IMR-90 (cell line): Measurements from ENCODE around the gene ARSA. TPM values are rescaled to one million over a fixed set of nuclear protein-coding genes. Genes with fewer than 3 reads are reported as not detected.

Source experiments
- ATAC-seq: fragments of 200-7000 bp; cut with Tn5 transposase; 2 replicates; pipeline ENCODE4 v1.9.1; 2020; ENCODE audit warnings: low read depth, mild to moderate bottlenecking, moderate library complexity
- BruUV-seq: library from RNA; stranded (reverse); fragments of 400-500 nt; replicated peaks from 2 replicates; lab custom pipeline; 2021; lab: Mats Ljungman, UMichigan
- CTCF ChIA-PET: fragments of 300-600 bp; formaldehyde crosslinking; extraction: SDS; loops from one replicate; lab custom pipeline; 2021; ENCODE audit warnings: antibody characterized with exemption; lab: Yijun Ruan, JAX
- POLR2A ChIA-PET: fragments of 300-600 bp; sonication (Branson Sonifier 250); formaldehyde crosslinking; loops from one replicate; lab custom pipeline; 2022; ENCODE audit warnings: antibody characterized with exemption; ENCODE audit not compliant: unreplicated experiment; lab: Charles Lee
- DNase-seq: peaks from one replicate; pipeline ENCODE4 v3.0.0; 2013
- H2AFZ ChIP-seq: replicated peaks from 2 replicates; pipeline ENCODE3; 2013; ENCODE audit warnings: low read length, mild to moderate bottlenecking; ENCODE audit not compliant: poor library complexity
- H2AK5ac ChIP-seq: 2 replicates; pipeline ENCODE4 v1.6.1; 2013; ENCODE audit warnings: low read depth, low read length, inconsistent platforms
- H2AK9ac ChIP-seq: replicated peaks from 2 replicates; pipeline ENCODE3; 2013; ENCODE audit warnings: mild to moderate bottlenecking, low read depth, low read length, moderate library complexity; ENCODE audit not compliant: poor library complexity
- H2BK120ac ChIP-seq: 2 replicates; pipeline ENCODE4 v1.6.1; 2013; ENCODE audit warnings: low read depth, low read length, inconsistent platforms
- H2BK15ac ChIP-seq: 3 replicates; pipeline ENCODE4 v1.6.1; 2013; ENCODE audit warnings: low read depth, low read length, inconsistent platforms
- H2BK20ac ChIP-seq: 2 replicates; pipeline ENCODE4 v1.6.1; 2013; ENCODE audit warnings: low read depth, mild to moderate bottlenecking, inconsistent platforms, low read length, moderate library complexity
- H2BK5ac ChIP-seq: 2 replicates; pipeline ENCODE4 v1.6.1; 2013; ENCODE audit warnings: mild to moderate bottlenecking, low read depth, low read length, inconsistent platforms; ENCODE audit not compliant: poor library complexity, severe bottlenecking
- H3K14ac ChIP-seq: replicated peaks from 2 replicates; pipeline ENCODE4 v1.6.1; 2013; ENCODE audit warnings: low read depth, low read length, inconsistent platforms
- H3K18ac ChIP-seq: 2 replicates; pipeline ENCODE4 v1.6.1; 2013; ENCODE audit warnings: low read depth, low read length, control low read depth
- H3K23ac ChIP-seq: 2 replicates; pipeline ENCODE4 v1.6.1; 2013; ENCODE audit warnings: low read depth, low read length, inconsistent platforms
- H3K27ac ChIP-seq: 2 replicates; pipeline ENCODE4 v1.5.1; 2013; ENCODE audit warnings: mild to moderate bottlenecking, control low read depth, low read length; ENCODE audit not compliant: insufficient read depth
- H3K27me3 ChIP-seq: 2 replicates; pipeline ENCODE4 v1.6.1; 2013; ENCODE audit warnings: low read length; ENCODE audit not compliant: control insufficient read depth, insufficient read depth
- H3K36me3 ChIP-seq: 2 replicates; pipeline ENCODE4 v1.6.1; 2013; ENCODE audit warnings: low read length, mixed read lengths; ENCODE audit not compliant: control insufficient read depth, insufficient read depth
- H3K4ac ChIP-seq: 2 replicates; pipeline ENCODE4 v1.6.1; 2013; ENCODE audit warnings: low read depth, low read length, inconsistent platforms
- H3K4me1 ChIP-seq: 2 replicates; pipeline ENCODE4 v1.6.1; 2013; ENCODE audit warnings: low read length, mixed read lengths; ENCODE audit not compliant: control insufficient read depth, insufficient read depth
- H3K4me2 ChIP-seq: 2 replicates; pipeline ENCODE4 v1.6.1; 2013; ENCODE audit warnings: low read depth, mild to moderate bottlenecking, control low read depth, low read length, moderate library complexity
- H3K4me3 ChIP-seq: 2 replicates; pipeline ENCODE4 v1.5.1; 2013; ENCODE audit warnings: low read depth, mild to moderate bottlenecking, control low read depth, low read length, moderate library complexity; ENCODE audit not compliant: insufficient read depth
- H3K56ac ChIP-seq: 2 replicates; pipeline ENCODE4 v1.6.1; 2013; ENCODE audit warnings: low read length, inconsistent platforms; ENCODE audit not compliant: insufficient read depth; ENCODE audit errors: extremely low read depth
- H3K79me1 ChIP-seq, 2 experiments: 2 replicates each; pipeline ENCODE4 v1.6.1; 2013; ENCODE audit warnings: low read length in 2 of 2, inconsistent platforms in 1 of 2, low read depth in 1 of 2
- H3K9ac ChIP-seq: 2 replicates; pipeline ENCODE4 v1.6.1; 2013; ENCODE audit warnings: low read depth, low read length, control low read depth
- H3K9me1 ChIP-seq: 2 replicates; pipeline ENCODE4 v1.6.1; 2013; ENCODE audit warnings: low read length, inconsistent platforms; ENCODE audit not compliant: insufficient read depth
- H3K9me3 ChIP-seq: 2 replicates; pipeline ENCODE4 v1.6.1; 2013; ENCODE audit warnings: low read length; ENCODE audit not compliant: control insufficient read depth, insufficient read depth
- H4K20me1 ChIP-seq: 2 replicates; pipeline ENCODE4 v1.6.1; 2013; ENCODE audit warnings: low read length, inconsistent platforms; ENCODE audit not compliant: insufficient read depth
- H4K5ac ChIP-seq: 2 replicates; pipeline ENCODE4 v1.6.1; 2013; ENCODE audit warnings: mild to moderate bottlenecking, low read depth, low read length, control low read depth
- H4K8ac ChIP-seq, 2 experiments: 2 replicates each; pipeline ENCODE4 v1.6.1; 2013; ENCODE audit warnings: low read depth in 2 of 2, low read length in 2 of 2, control low read depth in 1 of 2, inconsistent platforms in 1 of 2
- H4K91ac ChIP-seq: 2 replicates; pipeline ENCODE4 v1.6.1; 2013; ENCODE audit warnings: low read depth, low read length, inconsistent platforms; ENCODE audit not compliant: insufficient read depth
- BHLHE40 ChIP-seq: fragments of 150-350 bp; IDR thresholded peaks from 2 replicates; pipeline ENCODE4 v1.6.1; 2016; ENCODE audit warnings: mild to moderate bottlenecking, low read depth, low read length
- CEBPB ChIP-seq: IDR thresholded peaks from 2 replicates; pipeline ENCODE4 v1.6.1; 2012; ENCODE audit warnings: low read depth, low read length, improper control_type of control experiment
- CHD1 ChIP-seq: IDR thresholded peaks from 2 replicates; pipeline ENCODE4 v1.6.1; 2012; ENCODE audit warnings: low read depth, low read length, improper control_type of control experiment
- ELK1 ChIP-seq: fragments of 150-350 bp; IDR thresholded peaks from 2 replicates; pipeline ENCODE4 v1.6.1; 2016; ENCODE audit warnings: low read depth, mild to moderate bottlenecking, low read length, moderate library complexity, borderline replicate concordance
- FOS ChIP-seq: fragments of 150-350 bp; IDR thresholded peaks from 2 replicates; pipeline ENCODE4 v1.6.1; 2016; ENCODE audit warnings: low read depth, low read length
- MAFK ChIP-seq: IDR thresholded peaks from 2 replicates; pipeline ENCODE4 v1.6.1; 2012; ENCODE audit warnings: low read depth, low read length, improper control_type of control experiment
- MAZ ChIP-seq: IDR thresholded peaks from 2 replicates; pipeline ENCODE4 v1.6.1; 2012; ENCODE audit warnings: low read depth, mild to moderate bottlenecking, low read length, improper control_type of control experiment, moderate library complexity, borderline replicate concordance
- MXI1 ChIP-seq: IDR thresholded peaks from 2 replicates; pipeline ENCODE4 v1.6.1; 2012; ENCODE audit warnings: low read depth, mild to moderate bottlenecking, low read length, moderate library complexity, borderline replicate concordance
- NFE2L2 ChIP-seq: fragments of 150-350 bp; IDR thresholded peaks from 2 replicates; pipeline ENCODE4 v1.6.1; 2016; ENCODE audit warnings: low read depth, mild to moderate bottlenecking, low read length
- POLR2A ChIP-seq: IDR thresholded peaks from 2 replicates; pipeline ENCODE4 v1.6.1; 2012; ENCODE audit warnings: mild to moderate bottlenecking, low read depth, low read length
- RAD21 ChIP-seq: IDR thresholded peaks from 2 replicates; pipeline ENCODE4 v1.6.1; 2012; ENCODE audit warnings: low read length, improper control_type of control experiment
- RCOR1 ChIP-seq: IDR thresholded peaks from 2 replicates; pipeline ENCODE4 v1.6.1; 2012; ENCODE audit warnings: mild to moderate bottlenecking, low read length, improper control_type of control experiment; ENCODE audit not compliant: insufficient replicate concordance
- RFX5 ChIP-seq: IDR thresholded peaks from 2 replicates; pipeline ENCODE4 v1.8.0; 2012; ENCODE audit warnings: low read depth, mild to moderate bottlenecking, low read length, moderate library complexity
- SMC3 ChIP-seq: fragments of 150-350 bp; IDR thresholded peaks from 2 replicates; pipeline ENCODE4 v1.6.1; 2016; ENCODE audit warnings: low read depth, mild to moderate bottlenecking, antibody characterized with exemption, low read length, moderate library complexity
- WGBS, 2 experiments: methylation state at CpG; one replicate each; pipeline versions ENCODE4 v1.1.5 to v1.1.7; 2013; ENCODE audit warnings: missing lambda C conversion rate in 2 of 2; ENCODE audit not compliant: insufficient read length in 1 of 2; ENCODE audit errors: extremely low coverage in 2 of 2; 5-methylcytosine and 5-hydroxymethylcytosine counted together
- dilution Hi-C: fragments of 300-500 bp; cut with HindIII; formaldehyde crosslinking; loops from one replicate; pipeline ENCODE4 v1.14.3; 2018; ENCODE audit warnings: low sequenced_read_pairs; ENCODE audit not compliant: unreplicated experiment
- in situ Hi-C: fragments of 300-500 bp; cut with MboI; formaldehyde crosslinking; loops from 3 replicates; pipeline ENCODE4 v1.14.3; 2019; ENCODE audit warnings: low sequenced_read_pairs, inconsistent platforms, mixed read lengths
- intact Hi-C: fragments of 100-400 bp; cut with micrococcal nuclease; formaldehyde crosslinking; loops from 2 replicates; pipeline ENCODE4 v1.10.0; 2022
- polyA plus RNA-seq, 3 experiments: library from polyadenylated mRNA; depleted of rRNA; stranded (reverse); fragments of >200 nt; gene quantifications; 2 replicates each; pipeline ENCODE4 v1.2.3, GENCODE V29; 2012; ENCODE audit warnings: low replicate concordance in 1 of 3
- total RNA-seq: library from RNA; depleted of rRNA; stranded (reverse); fragments of >200 nt; gene quantifications from 2 replicates; pipeline ENCODE4 v1.2.3, GENCODE V29; 2012
- TF ChIP-seq, protein P1 (sequence below): conservative IDR thresholded peaks from 2 replicates; pipeline ENCODE4 v1.5.1; 2012; ENCODE audit warnings: mild to moderate bottlenecking, low read depth, low read length, improper control_type of control experiment
- TF ChIP-seq, protein P2 (sequence below): fragments of 150-350 bp; IDR thresholded peaks from 2 replicates; pipeline ENCODE4 v1.6.1; 2017; ENCODE audit warnings: mild to moderate bottlenecking, antibody characterized with exemption, low read length, low read depth

The ARSA gene
- total and polyA plus RNA-seq, 2 of the 4 experiments (the other 2 are of a cell fraction), result 3.4 to 24.2 TPM

GRCh38 chr22:50633086-50633485 is 5.1 kb upstream of the ARSA start:
- Histone ChIP-seq H2AK5ac (no peak overlapping the region), H3K79me1 (peaks cover 6 to 7% of the 10 kb centered on the region in 2 experiments; a peak in 2 of 4 replicates), H4K8ac (no peak overlapping the region), H3K23ac (no peak overlapping the region), H3K4me2 (no peak overlapping the region), H2BK5ac (no peak overlapping the region), H3K56ac (no peak overlapping the region), H4K5ac (no peak overlapping the region), H2AFZ (no peak overlapping the region), H3K4me1 (peaks cover 6% of the 10 kb centered on the region; the same call in 1 of the 2 replicates), H3K14ac (no peak overlapping the region), H3K9me1 (peaks cover 6% of the 10 kb centered on the region), H3K4ac (no peak overlapping the region), H2BK120ac (no peak overlapping the region), H3K4me3 (no peak overlapping the region), H2BK15ac (no peak overlapping the region), H3K27me3 (peaks cover 13% of the 10 kb centered on the region), H3K27ac (no peak overlapping the region), H2AK9ac (no peak overlapping the region), H4K91ac (no peak overlapping the region), H2BK20ac (no peak overlapping the region), H3K36me3 (no peaks in the 10 kb centered on the region), H3K9ac (no peak overlapping the region), H3K18ac (no peak overlapping the region), H3K9me3 (no peaks in the 10 kb centered on the region), H4K20me1 (0 out of 2 replicates have a peak, but pooled peaks cover 4% of the 10 kb centered on the region)
- no peak for TF ChIP-seq ELK1
- TF ChIP-seq RCOR1, result no peak
- TF ChIP-seq FOS, result no peak
- no peak for TF ChIP-seq RFX5
- TF ChIP-seq MAFK, result no peak
- no peak for TF ChIP-seq RAD21
- TF ChIP-seq POLR2A, result no peak
- TF ChIP-seq, protein P1, sequence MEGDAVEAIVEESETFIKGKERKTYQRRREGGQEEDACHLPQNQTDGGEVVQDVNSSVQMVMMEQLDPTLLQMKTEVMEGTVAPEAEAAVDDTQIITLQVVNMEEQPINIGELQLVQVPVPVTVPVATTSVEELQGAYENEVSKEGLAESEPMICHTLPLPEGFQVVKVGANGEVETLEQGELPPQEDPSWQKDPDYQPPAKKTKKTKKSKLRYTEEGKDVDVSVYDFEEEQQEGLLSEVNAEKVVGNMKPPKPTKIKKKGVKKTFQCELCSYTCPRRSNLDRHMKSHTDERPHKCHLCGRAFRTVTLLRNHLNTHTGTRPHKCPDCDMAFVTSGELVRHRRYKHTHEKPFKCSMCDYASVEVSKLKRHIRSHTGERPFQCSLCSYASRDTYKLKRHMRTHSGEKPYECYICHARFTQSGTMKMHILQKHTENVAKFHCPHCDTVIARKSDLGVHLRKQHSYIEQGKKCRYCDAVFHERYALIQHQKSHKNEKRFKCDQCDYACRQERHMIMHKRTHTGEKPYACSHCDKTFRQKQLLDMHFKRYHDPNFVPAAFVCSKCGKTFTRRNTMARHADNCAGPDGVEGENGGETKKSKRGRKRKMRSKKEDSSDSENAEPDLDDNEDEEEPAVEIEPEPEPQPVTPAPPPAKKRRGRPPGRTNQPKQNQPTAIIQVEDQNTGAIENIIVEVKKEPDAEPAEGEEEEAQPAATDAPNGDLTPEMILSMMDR, result no peak
- TF ChIP-seq CHD1, result no peak
- TF ChIP-seq BHLHE40, result no peak
- TF ChIP-seq, protein P2, sequence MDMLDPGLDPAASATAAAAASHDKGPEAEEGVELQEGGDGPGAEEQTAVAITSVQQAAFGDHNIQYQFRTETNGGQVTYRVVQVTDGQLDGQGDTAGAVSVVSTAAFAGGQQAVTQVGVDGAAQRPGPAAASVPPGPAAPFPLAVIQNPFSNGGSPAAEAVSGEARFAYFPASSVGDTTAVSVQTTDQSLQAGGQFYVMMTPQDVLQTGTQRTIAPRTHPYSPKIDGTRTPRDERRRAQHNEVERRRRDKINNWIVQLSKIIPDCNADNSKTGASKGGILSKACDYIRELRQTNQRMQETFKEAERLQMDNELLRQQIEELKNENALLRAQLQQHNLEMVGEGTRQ, result no peak
- TF ChIP-seq SMC3, result no peak
- TF ChIP-seq MXI1, result no peak
- TF ChIP-seq NFE2L2, result no peak
- TF ChIP-seq CEBPB, result no peak
- TF ChIP-seq MAZ, result no peak
- CTCF ChIA-PET, result no interaction called here
- intact Hi-C loops, result no loop called here
- DNase-seq, result no peak
- no peak for ATAC-seq
- in situ Hi-C loops, result no loop called here
- dilution Hi-C loops, result no loop called here
- POLR2A ChIA-PET, result no interaction called here
- whole genome bisulfite sequencing, 2 experiments, result no CpG with 5 or more reads among the region's 5 CpGs
- no TSS peak for BruUV-seq
